ENCODE measurements around the gene ODF4. TPM values are rescaled to one million over a fixed set of nuclear protein-coding genes. Genes with fewer than 3 reads are reported as not detected.
"Not testable (repeated sequence)": the region's sequence is repeated elsewhere in the genome, so short reads cannot be mapped to it uniquely, and the experiment has no call there.

ODF4 gene
- polyA plus RNA-seq, 4 donors, result not detected

- no peak for DNase-seq (ENCODE audit: low read depth in 4 of 4, low spot score in 2 of 4)
Observed at GRCh38 chr17:8365143-8365542, 25.5 kb downstream of the ODF4 start.

GRCh38 chr17:8366231-8366630 is 26.6 kb downstream of the ODF4 start:
- no peak for DNase-seq (ENCODE audit: low read depth in 4 of 4, low spot score in 2 of 4)

- no peak for DNase-seq (ENCODE audit: low read depth in 4 of 4, low spot score in 2 of 4)
Observed at GRCh38 chr17:8368193-8368592, 28.6 kb downstream of the ODF4 start.

- DNase-seq (ENCODE audit: low read depth in 4 of 4, low spot score in 2 of 4), result no peak
Observed at GRCh38 chr17:8369944-8370343, 30.3 kb downstream of the ODF4 start.

GRCh38 chr17:8371786-8372185 is 32.1 kb downstream of the ODF4 start:
- DNase-seq (ENCODE audit: low read depth in 4 of 4, low spot score in 2 of 4), result no peak

GRCh38 chr17:8372422-8372821 is 32.8 kb downstream of the ODF4 start:
- DNase-seq (ENCODE audit: low read depth in 4 of 4, low spot score in 2 of 4), result no peak

GRCh38 chr17:8373856-8374255 is 34.2 kb downstream of the ODF4 start:
- DNase-seq (ENCODE audit: low read depth in 4 of 4, low spot score in 2 of 4), result not testable (repeated sequence)

GRCh38 chr17:8375738-8376259 is 36.2 kb downstream of the ODF4 start:
- DNase-seq (ENCODE audit: low read depth in 4 of 4, low spot score in 2 of 4), result peak in 1 of 4 donors; percentile 50

GRCh38 chr17:8376271-8377067 is 36.8 kb downstream of the ODF4 start, which contains the start of gene KRABD2:
Gene KRABD2, minus strand, starts transcription at chr17:8376704.
- DNase-seq (ENCODE audit: low read depth in 4 of 4, low spot score in 2 of 4), result peak; percentile 58 to 82 (median 74)

GRCh38 chr17:8377422-8377821 is 37.8 kb downstream of the ODF4 start:
- no peak for DNase-seq (ENCODE audit: low read depth in 4 of 4, low spot score in 2 of 4)

GRCh38 chr17:8378117-8378516 is 38.5 kb downstream of the ODF4 start:
- not testable (repeated sequence) for DNase-seq (ENCODE audit: low read depth in 4 of 4, low spot score in 2 of 4)

- DNase-seq (ENCODE audit: low read depth in 4 of 4, low spot score in 2 of 4), result no peak
Observed at GRCh38 chr17:8380049-8380448, 40.4 kb downstream of the ODF4 start.

- no peak for DNase-seq (ENCODE audit: low read depth in 4 of 4, low spot score in 2 of 4)
Observed at GRCh38 chr17:8382052-8382879, 42.6 kb downstream of the ODF4 start.

GRCh38 chr17:8382880-8383142 is 43.2 kb downstream of the ODF4 start:
- DNase-seq (ENCODE audit: low read depth in 4 of 4, low spot score in 2 of 4), result no peak

GRCh38 chr17:8383143-8383822 is 43.6 kb downstream of the ODF4 start, which contains the start of gene RPL26:
Gene RPL26, minus strand, starts transcription at chr17:8383193. Its CDS starts 883 bp downstream, at chr17:8382310.
- DNase-seq (ENCODE audit: low read depth in 4 of 4, low spot score in 2 of 4), result peak; percentile 91 to 99 (median 98)

- DNase-seq (ENCODE audit: low read depth in 4 of 4, low spot score in 2 of 4), result no peak
Observed at GRCh38 chr17:8384801-8385378, 45.2 kb downstream of the ODF4 start.

- no peak for DNase-seq (ENCODE audit: low read depth in 4 of 4, low spot score in 2 of 4)
Observed at GRCh38 chr17:8386841-8387240, 47.2 kb downstream of the ODF4 start.

GRCh38 chr17:8387914-8388651 is 48.4 kb downstream of the ODF4 start:
- DNase-seq (ENCODE audit: low read depth in 4 of 4, low spot score in 2 of 4), result no peak

GRCh38 chr17:8391711-8392110 is 52.1 kb downstream of the ODF4 start:
- no peak for DNase-seq (ENCODE audit: low read depth in 4 of 4, low spot score in 2 of 4)

- DNase-seq (ENCODE audit: low read depth in 4 of 4, low spot score in 2 of 4), result no peak
Observed at GRCh38 chr17:8392274-8392673, 52.6 kb downstream of the ODF4 start.
